Measurements from ENCODE around the gene ARHGAP28. TPM values are rescaled to one million over a fixed set of nuclear protein-coding genes. Genes with fewer than 3 reads are reported as not detected.

The ARHGAP28 gene
- total and polyA plus RNA-seq, 4 experiments from 2014 or later: not detected

DNA sequence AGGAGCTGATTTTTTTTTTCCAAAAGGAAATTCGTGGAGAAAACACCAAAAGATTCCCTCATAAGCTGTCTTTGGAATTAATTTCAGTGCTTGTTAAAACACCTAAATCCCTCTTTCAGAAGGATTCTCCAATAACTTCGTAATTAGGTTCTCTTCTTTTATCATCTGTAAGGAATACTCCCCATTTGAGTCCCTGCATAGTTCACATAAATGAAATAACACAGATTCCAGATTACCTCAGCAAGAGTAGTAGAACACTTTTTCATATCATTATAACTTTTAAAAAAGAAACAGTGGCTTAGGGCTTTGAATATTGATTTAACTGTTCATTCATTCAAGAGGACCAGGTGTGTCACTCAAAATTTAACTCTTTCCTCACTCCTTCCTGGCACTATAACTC, 55.5 kb downstream of the ARHGAP28 start:
- no peaks in the 10 kb centered on the region for H3K27me3 Mint-ChIP-seq
- no peak overlapping the region for H3K27ac ChIP-seq (ENCODE audit: low read depth, low read length)
- H3K4me1 ChIP-seq (ENCODE audit: insufficient read depth, low read length): no peaks in the 10 kb centered on the region
- intact Hi-C loops (cut with micrococcal nuclease): no loop called here
- DNase-seq: no peak
- H3K36me3 ChIP-seq (ENCODE audit: insufficient read depth, low read length): no peaks in the 10 kb centered on the region
- H3K4me3 ChIP-seq (ENCODE audit: low read length in 2 of 2): no peak overlapping the region
- H3K4me1 Mint-ChIP-seq: no peaks in the 10 kb centered on the region
- H3K27ac Mint-ChIP-seq: no peak overlapping the region
- peaks cover 0 to 4% of the 10 kb centered on the region in 2 donors for H3K9me3 ChIP-seq (ENCODE audit: control insufficient read depth in 1 of 2, low read length in 2 of 2)
- no peak overlapping the region for H3K4me3 Mint-ChIP-seq
- H3K27me3 ChIP-seq (ENCODE audit: insufficient read depth, low read length): no peaks in the 10 kb centered on the region
- ChIA-PET CTCF (ENCODE audit: partially characterized antibody) (no interaction called here), POLR2A (ENCODE audit: partially characterized antibody) (no interaction called here)
- H3K9me3 Mint-ChIP-seq: peaks cover 0 to 15% (median 6%) of the 10 kb centered on the region in 8 donors
- no peaks in the 10 kb centered on the region for H3K36me3 Mint-ChIP-seq

DNA sequence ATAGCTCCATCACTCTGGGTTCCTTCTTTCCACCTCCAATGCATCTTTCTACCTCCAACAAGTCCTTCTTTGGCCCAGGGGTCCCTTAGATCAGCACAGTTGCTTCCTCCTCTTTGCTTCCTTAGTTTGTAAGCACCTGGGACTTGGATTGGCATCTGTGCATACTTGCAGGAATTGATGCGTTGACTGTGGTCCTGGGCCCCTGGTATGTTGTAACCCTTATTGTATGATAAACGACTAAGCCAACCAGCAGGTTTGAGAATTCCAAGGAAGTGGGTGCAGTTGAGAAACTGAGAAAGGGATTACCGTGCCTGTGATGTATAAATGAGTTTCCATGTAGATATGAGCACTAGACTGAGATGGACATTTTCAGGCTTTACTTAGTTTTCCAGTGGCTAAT, 55.9 kb downstream of the ARHGAP28 start:
- H3K27ac ChIP-seq (ENCODE audit: low read depth, low read length): no peak overlapping the region
- intact Hi-C loops (cut with micrococcal nuclease): no loop called here
- no peak overlapping the region for H3K27ac Mint-ChIP-seq
- H3K4me3 ChIP-seq (ENCODE audit: low read length in 2 of 2): no peak overlapping the region
- CTCF ChIA-PET (ENCODE audit: partially characterized antibody): no interaction called here
- H3K27me3 Mint-ChIP-seq: no peaks in the 10 kb centered on the region
- H3K4me1 ChIP-seq (ENCODE audit: insufficient read depth, low read length): no peaks in the 10 kb centered on the region
- POLR2A ChIA-PET (ENCODE audit: partially characterized antibody): no interaction called here
- H3K9me3 ChIP-seq (ENCODE audit: control insufficient read depth in 1 of 2, low read length in 2 of 2): peaks cover 0 to 4% of the 10 kb centered on the region in 2 donors
- peaks cover 0 to 16% (median 7%) of the 10 kb centered on the region in 8 donors for H3K9me3 Mint-ChIP-seq
- no peak overlapping the region for H3K4me3 Mint-ChIP-seq
- H3K27me3 ChIP-seq (ENCODE audit: insufficient read depth, low read length): no peaks in the 10 kb centered on the region
- no peaks in the 10 kb centered on the region for H3K36me3 Mint-ChIP-seq
- no peak for DNase-seq
- H3K36me3 ChIP-seq (ENCODE audit: insufficient read depth, low read length): no peaks in the 10 kb centered on the region
- no peaks in the 10 kb centered on the region for H3K4me1 Mint-ChIP-seq

DNA sequence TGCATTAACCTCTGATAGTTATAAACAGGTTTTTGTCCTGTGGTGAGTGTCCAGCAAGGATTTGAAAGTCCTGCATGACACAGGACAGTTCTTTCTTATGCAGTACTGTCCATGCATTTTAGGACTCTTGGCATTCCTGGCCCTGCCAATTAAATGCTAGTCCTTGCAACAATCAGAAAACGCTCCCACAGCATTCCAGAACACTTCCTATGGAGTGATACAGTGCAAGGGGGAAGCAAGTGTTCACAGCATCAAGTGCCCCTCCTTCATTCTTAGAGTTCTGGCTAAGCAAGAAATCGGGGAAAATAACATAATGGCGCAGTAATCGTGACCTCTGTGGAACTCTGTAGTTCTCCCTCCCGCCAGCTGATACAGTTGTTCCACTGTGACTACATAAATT, 62.9 kb downstream of the ARHGAP28 start:
- Mint-ChIP-seq H3K27me3 (no peaks in the 10 kb centered on the region), H3K4me1 (no peaks in the 10 kb centered on the region), H3K27ac (no peak overlapping the region), H3K4me3 (no peak overlapping the region), H3K9me3 (peaks cover 0 to 20% (median 3%) of the 10 kb centered on the region in 8 donors), H3K36me3 (no peaks in the 10 kb centered on the region)
- POLR2A ChIA-PET (ENCODE audit: partially characterized antibody): no interaction called here
- H3K4me1 ChIP-seq (ENCODE audit: insufficient read depth, low read length): no peaks in the 10 kb centered on the region
- no peak for DNase-seq
- intact Hi-C loops (cut with micrococcal nuclease): no loop called here
- no peak overlapping the region for H3K27ac ChIP-seq (ENCODE audit: low read depth, low read length)
- no peaks in the 10 kb centered on the region for H3K36me3 ChIP-seq (ENCODE audit: insufficient read depth, low read length)
- CTCF ChIA-PET (ENCODE audit: partially characterized antibody): no interaction called here
- no peaks in the 10 kb centered on the region for H3K27me3 ChIP-seq (ENCODE audit: insufficient read depth, low read length)
- H3K4me3 ChIP-seq (ENCODE audit: low read length in 2 of 2): no peak overlapping the region
- H3K9me3 ChIP-seq (ENCODE audit: control insufficient read depth in 1 of 2, low read length in 2 of 2): peaks cover 0 to 7% of the 10 kb centered on the region in 2 donors

DNA sequence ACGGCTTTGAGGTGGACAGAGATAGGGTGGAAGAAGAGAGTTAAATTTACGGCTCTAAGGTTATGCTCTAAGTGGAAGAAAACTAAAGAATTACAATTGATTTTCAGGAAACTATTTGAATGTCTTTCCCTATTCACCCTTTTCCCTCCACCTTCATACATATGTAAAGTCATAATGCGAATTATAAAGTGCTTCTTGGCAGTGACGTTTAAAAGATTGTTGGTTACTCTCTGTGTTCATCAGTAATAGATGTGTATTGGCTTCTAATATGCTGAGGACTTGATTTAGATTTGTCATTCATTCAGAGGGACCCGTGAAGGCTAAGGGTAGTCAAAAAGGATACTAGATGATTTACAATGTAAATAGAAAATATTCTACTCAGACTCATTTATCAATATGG, 63.9 kb downstream of the ARHGAP28 start:
- no peaks in the 10 kb centered on the region for H3K36me3 ChIP-seq (ENCODE audit: insufficient read depth, low read length)
- H3K27ac ChIP-seq (ENCODE audit: low read depth, low read length): no peak overlapping the region
- POLR2A ChIA-PET (ENCODE audit: partially characterized antibody): no interaction called here
- peaks cover 0 to 20% (median 3%) of the 10 kb centered on the region in 8 donors for H3K9me3 Mint-ChIP-seq
- intact Hi-C loops (cut with micrococcal nuclease): no loop called here
- H3K27me3 Mint-ChIP-seq: no peaks in the 10 kb centered on the region
- no peak overlapping the region for H3K4me3 Mint-ChIP-seq
- no peaks in the 10 kb centered on the region for H3K4me1 ChIP-seq (ENCODE audit: insufficient read depth, low read length)
- H3K27me3 ChIP-seq (ENCODE audit: insufficient read depth, low read length): no peaks in the 10 kb centered on the region
- no peaks in the 10 kb centered on the region for H3K4me1 Mint-ChIP-seq
- CTCF ChIA-PET (ENCODE audit: partially characterized antibody): no interaction called here
- no peak for DNase-seq
- H3K4me3 ChIP-seq (ENCODE audit: low read length in 2 of 2): no peak overlapping the region
- H3K27ac Mint-ChIP-seq: no peak overlapping the region
- H3K36me3 Mint-ChIP-seq: no peaks in the 10 kb centered on the region
- H3K9me3 ChIP-seq (ENCODE audit: control insufficient read depth in 1 of 2, low read length in 2 of 2): peaks cover 0 to 7% of the 10 kb centered on the region in 2 donors

DNA sequence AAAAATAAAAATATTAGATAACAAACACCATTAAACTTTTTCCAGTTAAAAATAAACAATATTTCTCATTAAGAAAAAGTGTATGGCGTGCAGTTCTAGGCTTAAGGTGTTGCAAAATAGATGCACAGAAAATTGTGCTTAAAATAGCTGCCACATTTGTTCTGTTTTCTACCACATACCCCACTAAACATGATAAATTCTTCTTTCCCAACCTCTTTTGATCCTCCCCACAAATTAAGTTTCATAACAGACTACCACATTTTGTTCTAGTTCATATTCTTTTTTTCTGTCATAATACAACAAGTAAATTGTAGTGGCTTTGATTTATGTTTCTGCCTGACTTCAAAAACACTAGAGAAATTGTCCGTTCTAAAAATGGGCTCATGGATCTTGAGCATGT, 64.5 kb downstream of the ARHGAP28 start:
- H3K4me1 ChIP-seq (ENCODE audit: insufficient read depth, low read length): no peaks in the 10 kb centered on the region
- DNase-seq: no peak
- ChIA-PET POLR2A (ENCODE audit: partially characterized antibody) (no interaction called here), CTCF (ENCODE audit: partially characterized antibody) (no interaction called here)
- Mint-ChIP-seq H3K27ac (no peak overlapping the region), H3K9me3 (peaks cover 0 to 16% (median 2%) of the 10 kb centered on the region in 8 donors), H3K4me1 (no peaks in the 10 kb centered on the region), H3K4me3 (no peak overlapping the region), H3K36me3 (no peaks in the 10 kb centered on the region), H3K27me3 (no peaks in the 10 kb centered on the region)
- no peaks in the 10 kb centered on the region for H3K36me3 ChIP-seq (ENCODE audit: insufficient read depth, low read length)
- H3K4me3 ChIP-seq (ENCODE audit: low read length in 2 of 2): no peak overlapping the region
- intact Hi-C loops (cut with micrococcal nuclease): no loop called here
- peaks cover 0 to 5% of the 10 kb centered on the region in 2 donors for H3K9me3 ChIP-seq (ENCODE audit: control insufficient read depth in 1 of 2, low read length in 2 of 2)
- no peak overlapping the region for H3K27ac ChIP-seq (ENCODE audit: low read depth, low read length)
- no peaks in the 10 kb centered on the region for H3K27me3 ChIP-seq (ENCODE audit: insufficient read depth, low read length)

DNA sequence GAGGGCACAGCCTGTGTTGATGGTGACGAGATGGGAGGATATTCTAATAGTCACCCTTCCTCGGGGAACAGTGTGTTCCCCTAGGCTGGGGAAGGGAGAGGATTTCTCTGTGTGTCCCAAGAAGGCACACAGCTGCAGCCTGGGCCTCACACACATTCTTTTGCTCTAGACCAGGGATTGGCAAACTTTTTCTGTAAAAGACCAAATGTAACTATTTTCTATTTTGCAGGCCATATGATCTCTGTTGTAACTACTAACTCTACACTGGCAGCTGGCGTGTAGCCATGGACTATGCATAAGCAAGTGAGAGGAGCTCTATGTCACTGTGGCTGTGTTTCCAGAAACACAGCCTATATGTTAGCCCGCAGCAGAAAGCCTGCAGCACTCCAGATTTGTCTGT, 65.8 kb downstream of the ARHGAP28 start:
- Mint-ChIP-seq H3K36me3 (no peaks in the 10 kb centered on the region), H3K4me1 (no peaks in the 10 kb centered on the region), H3K9me3 (peaks cover 2 to 21% (median 6%) of the 10 kb centered on the region in 8 donors), H3K27ac (no peak overlapping the region), H3K4me3 (no peak overlapping the region), H3K27me3 (no peaks in the 10 kb centered on the region)
- no peak overlapping the region for H3K27ac ChIP-seq (ENCODE audit: low read depth, low read length)
- no peaks in the 10 kb centered on the region for H3K4me1 ChIP-seq (ENCODE audit: insufficient read depth, low read length)
- peaks cover 0 to 3% of the 10 kb centered on the region in 2 donors for H3K9me3 ChIP-seq (ENCODE audit: control insufficient read depth in 1 of 2, low read length in 2 of 2)
- DNase-seq: no peak
- no peaks in the 10 kb centered on the region for H3K27me3 ChIP-seq (ENCODE audit: insufficient read depth, low read length)
- intact Hi-C loops (cut with micrococcal nuclease): no loop called here
- no peaks in the 10 kb centered on the region for H3K36me3 ChIP-seq (ENCODE audit: insufficient read depth, low read length)
- POLR2A ChIA-PET (ENCODE audit: partially characterized antibody): no interaction called here
- H3K4me3 ChIP-seq (ENCODE audit: low read length in 2 of 2): no peak overlapping the region
- CTCF ChIA-PET (ENCODE audit: partially characterized antibody): no interaction called here

DNA sequence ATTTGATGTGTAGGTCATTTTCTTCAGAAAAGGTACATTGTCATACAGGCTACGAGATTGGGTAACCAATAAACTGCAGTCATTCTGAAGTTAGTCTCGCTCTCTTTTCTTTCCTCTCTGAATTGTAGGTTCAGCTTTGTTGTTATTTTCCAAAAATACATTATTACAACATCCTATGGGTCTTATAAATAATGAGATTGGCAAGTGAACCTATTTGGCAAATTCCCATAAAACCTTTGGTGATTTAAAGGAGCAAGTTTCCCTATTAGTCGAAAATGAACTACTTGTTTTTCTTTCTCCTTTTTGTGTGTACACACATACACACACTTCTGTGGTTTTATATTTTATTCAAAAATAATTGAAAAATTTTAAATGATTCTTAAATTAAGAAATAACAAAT, 67.0 kb downstream of the ARHGAP28 start:
- H3K27me3 ChIP-seq (ENCODE audit: insufficient read depth, low read length): no peaks in the 10 kb centered on the region
- H3K4me1 ChIP-seq (ENCODE audit: insufficient read depth, low read length): no peaks in the 10 kb centered on the region
- no peak overlapping the region for H3K4me3 ChIP-seq (ENCODE audit: low read length in 2 of 2)
- Mint-ChIP-seq H3K27ac (no peak overlapping the region), H3K4me3 (no peak overlapping the region), H3K9me3 (peaks cover 2 to 22% (median 8%) of the 10 kb centered on the region in 8 donors), H3K36me3 (no peaks in the 10 kb centered on the region), H3K4me1 (no peaks in the 10 kb centered on the region), H3K27me3 (no peaks in the 10 kb centered on the region)
- H3K27ac ChIP-seq (ENCODE audit: low read depth, low read length): no peak overlapping the region
- no peak for DNase-seq
- intact Hi-C loops (cut with micrococcal nuclease): no loop called here
- CTCF ChIA-PET (ENCODE audit: partially characterized antibody): interaction anchor here (0.6 kb wide), 1 partner anchor 89 kb away, joined by 4 read pairs; no protein-coding TSS in a partner anchor
- POLR2A ChIA-PET (ENCODE audit: partially characterized antibody): no interaction called here
- peaks cover 0 to 3% of the 10 kb centered on the region in 2 donors for H3K9me3 ChIP-seq (ENCODE audit: control insufficient read depth in 1 of 2, low read length in 2 of 2)
- no peaks in the 10 kb centered on the region for H3K36me3 ChIP-seq (ENCODE audit: insufficient read depth, low read length)

DNA sequence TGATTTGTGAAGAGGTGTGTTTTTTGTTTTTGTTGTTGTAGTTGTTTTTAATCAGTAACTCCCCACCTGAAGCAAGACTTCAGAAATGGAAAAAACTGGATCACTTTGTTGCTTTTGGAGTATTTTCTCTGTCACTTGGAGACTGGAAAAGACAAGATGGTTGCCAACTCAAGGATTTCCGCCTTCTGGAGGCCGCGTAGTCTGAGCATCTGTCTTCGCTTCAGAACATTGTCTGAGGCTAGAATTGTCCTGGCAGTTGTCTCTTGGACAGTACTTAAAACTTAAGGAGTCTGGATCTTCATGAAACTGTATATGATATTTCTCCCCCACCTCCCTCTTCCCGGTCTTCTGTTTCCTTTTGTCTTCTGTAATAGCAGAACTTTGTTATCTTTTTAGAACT, 67.7 kb downstream of the ARHGAP28 start:
- Histone ChIP-seq H3K27me3 (ENCODE audit: insufficient read depth, low read length) (no peaks in the 10 kb centered on the region), H3K4me3 (ENCODE audit: low read length in 2 of 2) (no peak overlapping the region), H3K27ac (ENCODE audit: low read depth, low read length) (no peak overlapping the region), H3K36me3 (ENCODE audit: insufficient read depth, low read length) (no peaks in the 10 kb centered on the region), H3K4me1 (ENCODE audit: insufficient read depth, low read length) (no peaks in the 10 kb centered on the region), H3K9me3 (ENCODE audit: control insufficient read depth in 1 of 2, low read length in 2 of 2) (peaks cover 0 to 3% of the 10 kb centered on the region in 2 donors)
- no peak for DNase-seq
- intact Hi-C loops (cut with micrococcal nuclease): no loop called here
- H3K9me3 Mint-ChIP-seq: peaks cover 5 to 22% (median 8%) of the 10 kb centered on the region in 8 donors
- POLR2A ChIA-PET (ENCODE audit: partially characterized antibody): no interaction called here
- no peaks in the 10 kb centered on the region for H3K36me3 Mint-ChIP-seq
- no peak overlapping the region for H3K27ac Mint-ChIP-seq
- no peaks in the 10 kb centered on the region for H3K27me3 Mint-ChIP-seq
- CTCF ChIA-PET (ENCODE audit: partially characterized antibody): no interaction called here
- H3K4me1 Mint-ChIP-seq: no peaks in the 10 kb centered on the region
- H3K4me3 Mint-ChIP-seq: no peak overlapping the region
